Measurements from ENCODE around the gene TRIAP1.
"Not testable (repeated sequence)": the region's sequence is repeated elsewhere in the genome, so short reads cannot be mapped to it uniquely, and the experiment has no call there.

Gene TRIAP1

DNA sequence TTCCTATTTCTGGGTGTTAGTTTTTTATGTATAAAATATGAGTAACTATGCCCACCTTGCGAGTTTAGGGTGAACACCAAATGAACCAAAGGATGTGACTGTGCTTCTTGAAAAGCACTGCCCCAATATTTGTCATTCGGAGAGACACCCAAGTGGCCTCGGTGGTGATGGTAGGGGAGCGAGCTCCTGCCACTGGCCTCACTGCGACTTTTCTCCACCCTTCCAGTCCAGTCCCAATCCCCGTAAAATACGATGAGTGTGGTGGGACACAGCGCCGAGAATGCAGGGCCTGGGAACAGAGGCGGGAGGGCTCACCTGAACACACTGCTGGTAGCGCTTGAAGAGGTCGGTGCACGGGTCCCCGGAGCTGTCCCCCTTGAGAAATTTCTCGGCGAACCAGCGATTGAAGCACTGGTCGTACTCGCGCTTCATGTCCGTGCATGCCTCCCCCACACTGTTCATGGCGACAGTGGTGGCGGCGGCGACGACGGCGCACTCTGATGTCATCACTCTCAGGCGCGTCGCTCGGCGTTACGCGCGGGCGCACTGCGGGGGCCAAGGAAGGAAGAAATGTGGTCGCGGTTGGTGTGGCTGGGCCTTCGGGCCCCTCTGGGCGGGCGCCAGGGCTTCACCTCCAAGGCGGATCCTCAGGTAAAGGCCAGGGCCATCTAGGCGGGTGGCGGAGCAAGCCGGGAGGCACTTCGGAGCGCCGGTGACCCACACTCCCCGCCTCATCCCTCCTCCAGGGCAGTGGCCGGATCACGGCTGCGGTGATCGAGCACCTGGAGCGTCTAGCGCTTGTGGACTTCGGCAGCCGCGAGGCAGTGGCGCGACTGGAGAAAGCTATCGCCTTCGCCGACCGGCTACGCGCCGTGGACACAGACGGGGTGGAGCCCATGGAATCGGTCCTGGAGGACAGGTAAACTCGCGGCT, at the start of gene TRIAP1, which contains the start of gene GATC:
Gene TRIAP1, minus strand, starts transcription at position 474 of the 933 bp plus-strand sequence. Its CDS starts 12 bp downstream, at position 462.
Gene GATC, plus strand, starts transcription at position 534 of the 933 bp plus-strand sequence. Its CDS starts 37 bp downstream, at position 571.
- in situ Hi-C loops (cut with HindIII; ENCODE audit: low sequenced_read_pairs), result no loop called here

DNA sequence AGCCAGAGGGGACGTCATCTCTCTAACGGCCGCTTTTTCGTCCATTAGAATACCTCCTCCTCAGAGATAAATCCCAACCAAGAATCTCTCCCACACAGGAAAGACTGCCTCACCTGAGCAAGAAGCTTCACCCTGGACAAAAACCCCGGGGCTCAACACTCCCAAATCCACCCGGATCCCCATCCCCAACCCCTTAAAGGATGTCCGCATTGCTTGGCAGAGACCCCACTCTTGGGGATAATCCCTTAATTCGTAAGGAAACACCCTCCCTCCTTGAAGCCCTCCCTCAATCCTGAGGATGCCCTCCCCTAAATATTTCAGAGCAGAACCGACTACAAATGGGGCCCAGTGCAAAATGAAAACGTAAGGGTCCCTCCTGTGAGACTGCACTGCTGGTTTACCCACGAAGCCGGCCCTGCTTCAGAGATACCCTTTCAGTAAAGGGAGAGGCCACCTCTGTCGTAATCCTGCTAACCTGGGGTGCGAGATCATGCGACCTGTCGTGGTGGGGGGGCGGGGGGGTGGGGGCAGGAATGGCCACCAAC, 49.1 kb upstream of the TRIAP1 start:
- in situ Hi-C loops (cut with HindIII; ENCODE audit: low sequenced_read_pairs), result no loop called here

DNA sequence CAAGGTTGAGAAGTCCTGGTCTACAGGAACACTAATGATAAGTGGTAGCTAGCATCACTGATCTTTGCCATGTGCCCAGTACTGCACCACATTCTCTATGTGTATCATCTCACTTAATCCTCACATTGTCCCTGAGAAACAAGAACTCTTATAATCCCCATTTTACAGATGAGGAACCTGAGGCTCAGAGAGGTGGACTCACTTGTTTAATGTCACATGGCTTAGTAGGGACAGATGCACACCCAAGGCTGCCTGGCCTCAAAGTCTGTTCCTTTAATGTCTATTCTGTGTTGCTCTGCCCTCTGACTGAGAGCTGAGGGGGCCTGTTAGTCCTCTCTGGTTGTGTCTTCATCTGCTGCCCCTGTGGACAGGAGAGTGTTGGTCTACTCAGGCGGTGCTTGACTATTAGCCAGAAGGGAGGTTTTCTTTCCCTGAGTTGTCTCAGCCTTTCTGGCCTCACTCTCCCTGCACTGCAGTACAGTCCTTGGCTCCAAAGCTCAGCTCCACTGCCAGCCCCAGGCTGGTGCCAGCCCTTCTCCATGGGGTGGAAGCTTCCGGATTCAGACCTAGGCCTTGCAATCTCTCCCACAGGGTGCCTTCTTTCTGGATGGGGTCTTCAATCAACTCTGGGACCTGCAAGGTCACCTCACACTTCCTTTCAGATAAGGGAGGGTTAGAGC, 44.8 kb upstream of the TRIAP1 start:
- in situ Hi-C loops (cut with HindIII; ENCODE audit: low sequenced_read_pairs), result no loop called here

DNA sequence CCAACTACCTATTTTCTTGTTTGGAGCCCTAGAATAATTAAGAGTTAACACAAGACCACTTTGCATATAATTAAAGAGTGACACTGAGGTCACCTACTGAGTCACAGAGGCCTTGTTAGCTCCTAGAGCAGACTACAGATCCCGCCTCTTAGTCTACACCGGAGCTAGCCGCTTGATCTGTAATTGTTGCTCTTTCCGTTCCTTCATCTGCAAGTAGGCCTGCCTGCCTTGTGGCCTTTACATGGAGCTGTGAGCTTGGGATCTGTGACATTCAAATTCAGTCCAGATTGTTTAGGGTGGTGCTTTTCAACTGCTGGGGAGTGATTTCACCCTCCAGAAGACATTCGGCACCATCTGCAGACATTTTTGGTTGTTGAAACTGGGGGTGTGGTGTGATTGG, 44.1 kb upstream of the TRIAP1 start:
- in situ Hi-C loops (cut with HindIII; ENCODE audit: low sequenced_read_pairs), result no loop called here

DNA sequence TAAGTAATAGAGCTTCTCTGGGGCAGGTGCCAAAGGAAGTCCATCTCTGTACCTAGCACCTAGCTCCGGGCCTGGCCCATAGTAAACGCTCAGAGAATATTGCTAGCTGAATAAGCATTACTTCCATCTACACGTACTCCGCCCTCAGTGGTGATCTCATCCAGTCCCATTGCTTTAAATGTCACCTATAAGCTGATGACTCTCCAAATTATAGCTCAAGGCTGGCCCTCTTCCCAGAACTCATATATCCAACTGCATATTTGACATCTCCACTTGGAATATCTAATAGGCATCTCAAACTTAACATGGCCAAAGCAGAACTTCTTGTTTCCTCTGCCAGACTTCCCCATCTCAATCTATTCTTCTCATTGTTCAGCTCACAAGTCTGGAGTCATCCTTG, 42.8 kb upstream of the TRIAP1 start:
- in situ Hi-C loops (cut with HindIII; ENCODE audit: low sequenced_read_pairs), result no loop called here

DNA sequence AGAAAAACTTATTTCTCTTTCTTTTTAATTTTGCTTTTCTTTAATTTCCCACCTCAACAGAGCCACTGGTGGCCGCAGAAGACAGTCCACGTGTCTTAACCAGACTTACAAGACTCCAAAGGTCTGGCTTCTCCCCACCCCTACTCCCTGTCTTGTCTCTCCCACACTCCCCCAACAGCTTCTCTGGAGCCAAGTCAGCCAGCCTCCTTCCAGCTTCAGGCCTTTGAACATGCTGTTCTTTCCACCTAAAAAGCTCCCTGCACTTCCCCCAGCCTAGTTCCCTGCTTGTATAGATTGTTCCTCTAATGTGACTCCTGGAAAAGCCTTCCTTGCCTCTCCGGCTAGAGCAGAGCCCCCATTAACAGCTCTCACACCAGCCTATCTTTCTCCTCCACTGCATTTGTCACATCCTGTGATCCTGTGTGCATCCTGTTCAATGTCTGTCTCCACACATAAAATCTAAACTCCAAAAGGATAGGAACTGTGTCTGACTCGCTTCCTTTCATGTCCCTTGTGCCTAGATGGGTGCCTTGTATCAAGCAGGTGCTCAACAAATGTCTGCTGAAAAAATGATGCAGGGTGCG, 42.0 kb upstream of the TRIAP1 start:
- in situ Hi-C loops (cut with HindIII; ENCODE audit: low sequenced_read_pairs), result no loop called here

DNA sequence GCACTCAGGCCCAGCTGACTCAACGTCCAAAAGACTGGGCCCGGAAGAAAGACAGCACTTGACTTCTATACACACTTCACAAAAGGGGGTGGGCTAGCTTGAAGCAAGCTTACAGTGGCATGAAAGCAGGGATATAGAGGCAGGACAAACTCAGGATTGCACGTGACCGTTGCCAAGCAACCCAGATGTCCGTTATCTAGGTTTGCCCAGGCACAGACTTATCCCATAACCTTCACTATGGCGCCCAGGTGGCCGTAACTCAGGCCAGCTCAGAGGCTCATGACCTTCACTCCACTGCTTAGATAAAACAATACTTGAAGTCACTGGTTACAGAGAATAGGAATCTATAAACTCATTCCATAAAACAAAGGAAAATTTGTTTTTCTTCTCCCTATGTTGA, 41.4 kb upstream of the TRIAP1 start:
- in situ Hi-C loops (cut with HindIII; ENCODE audit: low sequenced_read_pairs), result not testable (repeated sequence)

DNA sequence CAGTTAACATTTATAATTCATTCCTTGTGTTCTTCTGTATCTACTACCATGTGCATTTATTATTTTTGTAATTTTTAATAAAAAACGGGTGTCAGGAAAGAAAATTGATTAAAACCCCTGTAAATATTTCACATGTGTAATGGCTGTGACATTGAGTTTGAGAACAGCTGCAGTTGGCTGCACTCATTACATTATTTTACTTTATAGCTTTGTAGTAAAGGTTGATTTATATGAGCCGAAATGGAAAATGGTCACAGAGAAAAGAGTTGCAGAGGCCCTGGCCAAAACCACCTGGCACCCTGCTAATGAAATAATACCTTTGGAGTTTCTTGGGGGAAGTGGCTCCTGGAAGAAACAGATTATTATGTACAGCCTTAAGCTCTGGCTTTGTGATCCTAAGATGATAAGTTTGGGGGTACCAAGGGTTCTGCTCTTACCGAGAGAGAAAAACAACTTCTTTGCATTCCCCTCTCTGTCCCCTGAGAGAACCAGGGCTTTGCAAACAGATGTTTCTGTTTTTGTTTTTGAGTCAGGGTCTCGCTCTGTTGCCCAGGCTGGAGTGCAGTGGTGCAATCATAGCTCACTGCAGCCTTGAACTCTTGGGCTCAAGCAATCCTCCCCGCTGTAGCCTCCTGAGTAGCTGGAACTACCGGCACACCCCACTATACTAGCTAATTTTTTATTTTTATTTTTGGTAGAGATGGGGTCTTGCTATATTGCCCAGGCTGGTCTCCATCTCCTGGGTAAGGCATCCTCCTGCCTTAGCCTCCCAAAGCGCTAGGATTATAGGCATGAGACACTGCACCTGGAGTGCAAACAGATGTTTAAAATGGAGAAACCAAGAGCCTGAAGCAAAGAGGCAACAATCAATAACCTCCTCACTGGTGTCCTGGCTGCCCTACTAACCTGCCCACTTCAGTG, 40.0 kb upstream of the TRIAP1 start:
- in situ Hi-C loops (cut with HindIII; ENCODE audit: low sequenced_read_pairs), result no loop called here

DNA sequence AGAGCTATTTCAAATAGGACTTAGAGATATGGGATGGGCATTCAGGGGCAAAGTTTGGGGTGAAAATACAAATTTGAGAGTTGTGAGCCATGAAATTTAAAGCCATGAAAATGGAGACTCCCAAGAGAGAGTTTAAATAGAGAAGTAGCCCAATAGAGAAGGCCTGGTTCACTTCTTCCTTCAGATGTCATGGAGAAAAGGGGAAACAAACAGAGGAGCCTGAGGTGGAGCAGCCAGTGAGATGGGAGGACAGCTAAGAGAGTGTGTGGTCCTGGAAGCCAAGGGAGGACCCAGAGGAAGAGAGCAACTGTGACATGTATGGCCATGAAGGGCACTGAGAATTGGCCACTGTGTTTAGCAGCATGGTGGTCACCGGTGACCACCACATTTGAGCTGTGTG, 37.4 kb upstream of the TRIAP1 start:
- in situ Hi-C loops (cut with HindIII; ENCODE audit: low sequenced_read_pairs), result no loop called here

DNA sequence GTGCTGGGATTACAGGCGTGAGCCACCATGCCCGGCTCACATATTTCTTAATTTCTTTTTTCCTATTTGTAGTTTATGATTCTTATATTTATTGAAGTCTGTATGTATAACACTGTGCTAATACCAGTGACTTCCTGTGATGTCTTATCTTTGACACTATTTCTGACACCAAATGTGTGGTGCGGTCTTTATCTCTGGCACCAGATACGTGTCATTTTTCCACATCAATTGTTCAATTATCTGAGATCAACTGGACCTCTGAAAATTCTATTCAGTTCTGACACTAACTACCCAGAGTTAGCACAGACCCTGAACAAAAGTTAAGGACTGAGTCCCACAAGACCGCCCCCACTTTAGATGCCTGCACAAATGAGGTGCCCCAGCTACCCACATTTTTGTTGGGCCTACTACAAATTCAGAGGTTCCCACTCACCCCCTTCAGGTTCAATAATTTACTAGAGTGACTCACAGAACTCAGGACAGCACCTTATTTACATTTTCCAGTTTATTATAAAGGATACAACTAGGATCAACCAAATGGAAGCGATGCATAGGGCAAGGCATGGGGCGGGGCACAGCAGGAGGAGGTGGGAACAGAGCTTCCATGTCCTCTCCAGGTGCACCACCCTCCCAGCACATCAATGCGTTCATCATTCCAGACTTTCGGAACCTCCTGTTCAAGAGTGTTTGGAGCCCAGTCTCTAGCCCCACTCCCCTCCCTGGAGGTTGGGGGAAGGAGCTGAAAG, 35.0 kb upstream of the TRIAP1 start:
- in situ Hi-C loops (cut with HindIII; ENCODE audit: low sequenced_read_pairs), result no loop called here

DNA sequence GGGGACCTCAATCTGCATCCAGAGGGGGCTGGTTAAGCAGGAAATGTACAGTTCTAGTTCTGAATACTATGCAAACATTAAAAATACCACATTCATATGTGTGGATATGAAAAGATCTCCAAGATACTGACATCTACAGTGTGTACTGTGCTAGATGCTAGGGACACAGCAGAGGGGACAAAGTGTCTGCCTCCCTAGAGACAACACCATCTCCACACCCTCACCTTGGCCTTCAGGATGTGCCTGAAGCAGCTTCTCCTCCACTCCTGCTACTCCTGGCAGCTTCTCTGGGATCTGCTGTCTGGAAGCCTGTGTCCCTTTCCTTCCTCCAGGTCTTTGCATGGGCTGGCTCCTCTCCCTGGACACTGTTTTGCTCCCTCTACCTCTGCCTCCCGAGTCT, 34.0 kb upstream of the TRIAP1 start:
- in situ Hi-C loops (cut with HindIII; ENCODE audit: low sequenced_read_pairs), result no loop called here

DNA sequence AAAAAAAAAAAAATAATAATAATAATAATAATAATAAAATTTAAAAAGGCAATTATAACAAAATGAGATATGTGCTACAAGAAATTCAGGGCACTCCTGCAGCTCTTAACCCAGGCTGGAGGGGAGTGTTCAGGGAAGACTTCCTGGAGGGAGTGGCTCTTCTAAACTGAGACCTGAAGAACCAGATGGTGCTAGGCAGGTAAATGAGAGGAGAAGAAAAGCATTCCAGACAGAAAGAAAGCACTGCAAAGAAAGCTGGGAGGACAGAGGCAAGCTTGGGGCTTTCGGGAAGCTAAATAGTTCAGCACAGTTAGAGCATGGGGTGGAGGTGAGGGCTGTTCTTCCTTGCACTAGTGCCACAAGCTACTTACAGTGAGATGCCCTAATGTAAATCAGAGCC, 33.3 kb upstream of the TRIAP1 start:
- in situ Hi-C loops (cut with HindIII; ENCODE audit: low sequenced_read_pairs), result no loop called here

DNA sequence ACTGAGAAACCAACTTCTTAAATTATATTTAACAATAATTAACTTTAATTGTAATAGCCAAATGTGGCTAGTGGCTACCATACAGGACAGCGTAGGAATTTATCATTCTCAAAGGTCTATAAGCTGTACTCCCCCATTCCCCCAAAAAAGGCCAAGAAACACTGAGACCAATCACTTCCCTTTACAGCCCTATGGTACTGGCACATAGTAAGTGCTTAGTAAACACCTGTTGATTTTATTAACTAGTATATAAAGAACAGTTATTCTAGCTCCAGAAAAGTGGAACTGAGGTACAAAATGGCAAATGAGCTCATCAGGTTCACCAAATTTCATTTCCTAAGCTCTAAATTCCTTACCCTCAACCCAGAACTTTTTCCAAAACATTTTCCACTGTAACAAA, 29.5 kb upstream of the TRIAP1 start:
- in situ Hi-C loops (cut with HindIII; ENCODE audit: low sequenced_read_pairs), result no loop called here

DNA sequence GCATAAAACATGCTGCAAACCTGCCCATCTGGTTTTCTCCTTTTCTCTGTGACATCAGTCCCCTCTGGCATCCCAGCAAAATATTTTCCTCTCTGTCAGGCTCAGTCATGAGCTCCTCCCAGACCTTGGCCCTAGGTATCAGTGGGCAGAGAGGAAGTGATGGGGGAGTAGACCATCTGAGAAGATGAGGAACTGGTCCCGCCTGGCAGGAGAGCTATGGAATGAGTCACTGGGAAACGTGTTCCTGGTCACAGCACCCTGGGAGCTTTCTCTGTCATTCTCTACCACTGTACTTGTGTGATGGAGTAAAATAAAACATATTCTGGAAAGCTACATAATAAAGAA, 28.4 kb upstream of the TRIAP1 start:
- in situ Hi-C loops (cut with HindIII; ENCODE audit: low sequenced_read_pairs), result no loop called here

DNA sequence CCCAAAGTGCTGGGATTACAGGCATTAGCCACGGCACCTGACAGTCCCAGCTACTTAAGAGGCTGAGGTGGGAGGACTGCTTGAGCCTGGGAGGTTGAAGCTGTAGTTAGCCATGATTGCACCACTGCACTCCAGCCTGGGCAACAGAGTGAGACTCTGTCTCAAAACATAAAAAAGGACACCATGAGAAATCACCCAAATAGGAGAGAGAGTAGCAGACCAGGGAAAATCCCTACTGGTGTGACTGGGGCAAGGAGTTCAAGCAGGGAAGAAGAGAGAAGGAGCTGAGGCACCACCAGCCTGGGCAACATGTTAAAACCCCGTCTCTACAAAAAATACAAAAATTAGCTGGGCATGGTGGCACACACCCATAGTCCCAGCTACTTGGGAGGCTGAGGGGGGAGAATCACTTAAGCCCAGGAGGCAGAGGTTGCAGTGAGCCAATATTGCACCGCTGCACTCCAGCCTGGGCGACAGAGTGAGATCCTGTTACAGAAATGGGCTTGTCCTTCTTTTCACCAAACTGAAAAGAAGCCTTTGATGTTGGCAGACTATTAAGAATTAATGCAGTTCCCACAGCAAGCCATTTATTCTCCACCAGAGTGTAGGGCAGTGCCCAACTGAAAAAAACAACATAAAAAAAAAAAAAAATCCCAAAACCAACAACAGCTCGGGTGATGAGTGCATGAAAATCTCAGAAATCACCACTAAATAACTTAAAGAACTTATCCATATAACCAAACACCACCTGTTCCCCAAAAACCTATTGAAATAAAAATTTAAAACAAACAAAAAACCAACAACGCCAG, 27.8 kb upstream of the TRIAP1 start:
- in situ Hi-C loops (cut with HindIII; ENCODE audit: low sequenced_read_pairs), result no loop called here

DNA sequence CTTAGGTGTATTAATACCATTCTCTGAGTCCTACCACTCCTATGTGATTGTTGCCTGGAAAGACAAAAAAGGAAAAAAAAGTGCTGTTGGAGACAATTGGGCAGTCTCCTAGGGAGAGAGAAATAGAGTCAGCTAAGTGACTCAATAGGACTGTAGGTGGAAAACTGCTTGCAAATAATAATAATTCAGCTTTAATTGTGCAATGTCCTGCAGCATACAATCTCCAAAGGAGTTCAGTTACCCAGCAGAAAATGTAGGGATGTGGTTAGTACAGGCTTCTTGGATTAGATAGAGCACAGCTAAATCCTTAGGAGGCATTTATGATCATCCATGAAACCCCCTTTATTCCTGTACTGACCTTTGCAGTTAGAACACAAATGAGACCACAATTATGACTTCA, 26.3 kb upstream of the TRIAP1 start:
- in situ Hi-C loops (cut with HindIII; ENCODE audit: low sequenced_read_pairs), result no loop called here

DNA sequence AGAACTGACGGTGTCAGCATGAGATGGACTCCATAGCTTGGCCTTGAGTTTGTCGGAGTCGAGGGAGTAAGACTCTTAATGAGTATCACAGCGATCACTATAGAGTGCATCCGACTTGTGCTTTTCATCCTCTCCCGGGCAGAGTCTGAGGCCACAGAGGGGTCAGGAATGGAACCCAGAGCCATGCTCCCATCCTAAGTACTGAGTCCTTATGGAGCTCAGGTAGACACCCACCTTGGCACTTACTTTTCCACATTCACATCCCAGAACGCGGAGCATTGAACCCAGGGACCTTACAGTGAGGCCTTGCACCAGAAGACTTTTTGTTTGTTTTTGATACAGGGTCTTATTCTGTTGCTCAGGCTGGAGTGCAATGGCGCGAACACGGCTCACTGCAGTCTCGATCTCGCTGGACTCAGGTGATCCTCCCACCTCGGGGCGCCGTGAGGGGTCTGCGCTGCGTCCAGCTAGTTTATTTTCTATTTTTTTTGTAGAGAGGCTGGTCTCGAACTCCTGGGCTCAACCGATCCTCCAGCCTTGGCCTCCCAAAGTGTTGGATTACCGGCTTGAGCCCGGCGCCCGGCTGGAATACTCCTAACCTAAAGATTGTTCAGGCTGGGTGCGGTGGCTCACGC, 24.1 kb upstream of the TRIAP1 start:
- in situ Hi-C loops (cut with HindIII; ENCODE audit: low sequenced_read_pairs), result no loop called here

DNA sequence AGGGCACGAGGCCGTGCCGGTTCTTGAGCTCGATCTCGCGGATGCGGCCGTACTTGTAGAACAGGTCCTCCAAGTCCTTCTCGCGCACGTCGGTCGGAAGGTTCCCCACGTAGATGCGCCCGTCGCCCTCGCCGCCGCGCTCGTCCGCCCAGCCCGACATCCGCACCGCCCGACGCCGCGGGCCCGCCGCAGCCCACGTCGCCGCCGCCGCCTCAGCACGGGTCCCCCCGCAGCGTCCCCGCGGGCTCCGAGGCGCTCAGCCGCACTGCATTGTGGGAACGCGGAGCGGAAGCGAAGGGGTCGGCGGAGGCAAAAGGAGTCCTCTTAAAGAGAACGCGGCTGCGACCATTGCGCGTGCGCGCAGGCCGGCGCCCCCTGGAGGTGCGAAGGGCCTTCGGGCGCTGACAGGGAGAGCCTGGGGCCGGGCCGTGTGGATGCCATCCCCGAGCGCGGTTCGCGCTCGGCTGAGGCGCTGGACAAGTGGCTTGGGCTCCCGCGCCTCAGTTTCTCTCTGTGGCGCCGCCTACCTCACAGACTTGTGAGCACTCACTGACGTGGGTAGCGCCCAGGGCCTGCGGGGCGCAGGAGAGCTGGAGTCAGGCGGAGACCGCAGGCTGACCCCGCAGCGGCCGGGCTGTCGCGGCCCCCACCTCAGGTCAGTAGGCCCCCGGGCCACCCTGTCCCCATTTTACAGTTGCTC, 23.4 kb upstream of the TRIAP1 start, which contains the start of gene SRSF9:
Gene SRSF9, minus strand, starts transcription at position 299 of the 700 bp plus-strand sequence. Its CDS starts 139 bp downstream, at position 160.
- in situ Hi-C loops (cut with HindIII; ENCODE audit: low sequenced_read_pairs), result no loop called here
